ENCODE results near the gene ATF5.
"Not testable (repeated sequence)": the region's sequence is repeated elsewhere in the genome, so short reads cannot be mapped to it uniquely, and the experiment has no call there.

ATF5 gene

GRCh38 chr19:49923055-49924003, 5.7 kb upstream of the ATF5 start:
- H3K27me3 ChIP-seq (ENCODE audit: control insufficient read depth, insufficient read depth, low read length, poor library complexity, severe bottlenecking) = no peaks in the 10 kb centered on the region
- H3K9me3 ChIP-seq (ENCODE audit: control insufficient read depth, low read length) = no peaks in the 10 kb centered on the region
- peaks cover 19% of the 10 kb centered on the region for H3K4me1 ChIP-seq (ENCODE audit: control insufficient read depth, insufficient read depth, low read length)
- 93 to 94% methylated on average over 31 of the region's 31 CpGs for WGBS, 2 experiments
- H3K4me3 ChIP-seq (ENCODE audit: insufficient read depth, low read depth, low read length) = no peak overlapping the region
- peaks cover 23% of the 10 kb centered on the region for H3K36me3 ChIP-seq (ENCODE audit: control insufficient read depth, insufficient read depth, low read length)
- H3K27ac ChIP-seq (ENCODE audit: insufficient read depth, low read depth, low read length, poor library complexity, severe bottlenecking) = no peak overlapping the region

GRCh38 chr19:49924004-49924880, 4.8 kb upstream of the ATF5 start:
- WGBS, 2 experiments = 93% methylated on average over 25 of the region's 25 CpGs
- Histone ChIP-seq H3K27ac (ENCODE audit: insufficient read depth, low read depth, low read length, poor library complexity, severe bottlenecking) (no peak overlapping the region), H3K36me3 (ENCODE audit: control insufficient read depth, insufficient read depth, low read length) (peaks cover 23% of the 10 kb centered on the region)

DNA sequence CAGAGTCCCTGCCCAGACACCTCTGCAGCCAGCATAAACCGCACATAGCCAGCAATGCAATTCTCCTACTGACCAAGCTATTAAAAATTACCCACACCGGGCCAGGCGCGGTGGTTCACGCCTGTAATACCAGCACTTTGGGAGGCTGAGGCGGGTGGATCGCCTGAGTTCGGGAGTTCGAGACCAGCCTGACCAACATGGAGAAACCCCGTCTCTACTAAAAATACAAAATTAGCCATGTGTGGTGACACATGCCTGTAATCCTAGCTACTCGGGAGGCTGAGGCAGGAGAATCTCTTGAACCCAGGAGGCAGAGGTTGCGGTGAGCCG, 4.2 kb upstream of the ATF5 start:
- H3K27ac ChIP-seq (ENCODE audit: insufficient read depth, low read depth, low read length, poor library complexity, severe bottlenecking); H3K27me3 ChIP-seq (ENCODE audit: control insufficient read depth, insufficient read depth, low read length, poor library complexity, severe bottlenecking); H3K9me3 ChIP-seq (ENCODE audit: control insufficient read depth, low read length); H3K4me3 ChIP-seq (ENCODE audit: insufficient read depth, low read depth, low read length): not testable (repeated sequence)
- WGBS, 2 experiments = 94% methylated on average over 13 of the region's 13 CpGs
- peaks cover 23% of the 10 kb centered on the region for H3K36me3 ChIP-seq (ENCODE audit: control insufficient read depth, insufficient read depth, low read length)
- H3K4me1 ChIP-seq (ENCODE audit: control insufficient read depth, insufficient read depth, low read length) = peaks cover 19% of the 10 kb centered on the region

More at GRCh38 chr19:49924004-49924880, 4.8 kb upstream of the ATF5 start:
- H3K4me3 ChIP-seq (ENCODE audit: insufficient read depth, low read depth, low read length) = no peak overlapping the region
- H3K4me1 ChIP-seq (ENCODE audit: control insufficient read depth, insufficient read depth, low read length) = peaks cover 19% of the 10 kb centered on the region
- H3K27me3 ChIP-seq (ENCODE audit: control insufficient read depth, insufficient read depth, low read length, poor library complexity, severe bottlenecking) = no peaks in the 10 kb centered on the region
- H3K9me3 ChIP-seq (ENCODE audit: control insufficient read depth, low read length) = no peaks in the 10 kb centered on the region

GRCh38 chr19:49925486-49925885, 3.5 kb upstream of the ATF5 start:
- Histone ChIP-seq H3K27ac (ENCODE audit: insufficient read depth, low read depth, low read length, poor library complexity, severe bottlenecking) (no peak overlapping the region), H3K27me3 (ENCODE audit: control insufficient read depth, insufficient read depth, low read length, poor library complexity, severe bottlenecking) (no peaks in the 10 kb centered on the region), H3K9me3 (ENCODE audit: control insufficient read depth, low read length) (no peaks in the 10 kb centered on the region), H3K36me3 (ENCODE audit: control insufficient read depth, insufficient read depth, low read length) (peaks cover 23% of the 10 kb centered on the region), H3K4me1 (ENCODE audit: control insufficient read depth, insufficient read depth, low read length) (peaks cover 19% of the 10 kb centered on the region), H3K4me3 (ENCODE audit: insufficient read depth, low read depth, low read length) (no peak overlapping the region)
- WGBS, 2 experiments = 95 to 97% methylated on average over 5 of the region's 5 CpGs

GRCh38 chr19:49926515-49926914, 2.5 kb upstream of the ATF5 start:
- peaks cover 19% of the 10 kb centered on the region for H3K4me1 ChIP-seq (ENCODE audit: control insufficient read depth, insufficient read depth, low read length)
- H3K27me3 ChIP-seq (ENCODE audit: control insufficient read depth, insufficient read depth, low read length, poor library complexity, severe bottlenecking) = no peaks in the 10 kb centered on the region
- 94 to 98% methylated on average over 10 of the region's 10 CpGs for WGBS, 2 experiments
- no peaks in the 10 kb centered on the region for H3K9me3 ChIP-seq (ENCODE audit: control insufficient read depth, low read length)
- H3K27ac ChIP-seq (ENCODE audit: insufficient read depth, low read depth, low read length, poor library complexity, severe bottlenecking) = no peak overlapping the region
- H3K36me3 ChIP-seq (ENCODE audit: control insufficient read depth, insufficient read depth, low read length) = peaks cover 23% of the 10 kb centered on the region
- H3K4me3 ChIP-seq (ENCODE audit: insufficient read depth, low read depth, low read length) = no peak overlapping the region

DNA sequence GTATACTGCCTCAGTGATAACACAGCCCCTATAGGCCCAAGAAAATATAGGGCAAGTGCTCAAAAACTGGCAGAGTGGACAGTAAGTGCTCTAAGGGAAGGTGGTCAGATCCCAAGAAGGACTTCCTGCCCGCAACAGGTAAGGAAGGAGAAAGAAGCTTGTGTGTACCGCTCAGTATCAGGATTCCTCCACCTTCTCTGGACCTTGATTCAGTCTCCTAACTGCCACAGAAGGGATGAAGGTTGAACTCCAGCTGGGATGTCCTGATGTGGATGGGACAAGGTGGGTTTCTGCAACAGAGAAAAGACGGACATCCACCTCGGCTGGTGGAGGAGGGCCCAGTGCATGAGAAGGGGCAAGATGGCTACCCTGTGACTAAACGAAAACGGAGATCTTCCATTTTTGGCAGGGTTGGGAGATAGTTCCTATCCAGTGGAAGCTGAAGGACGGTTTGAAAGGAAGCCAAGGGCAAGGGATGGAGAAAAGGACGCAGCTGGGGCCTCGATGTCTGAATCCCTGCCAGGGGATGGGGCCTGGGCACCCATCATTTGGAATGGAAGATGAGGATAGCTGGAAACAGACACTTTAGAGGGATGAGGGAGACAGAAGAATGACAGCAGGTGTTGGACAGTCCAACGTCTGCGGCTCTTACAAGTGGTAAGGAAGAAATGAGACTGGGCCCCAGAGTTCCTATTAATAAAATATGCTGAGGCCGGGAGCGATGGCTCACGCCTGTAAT, 1.3 kb upstream of the ATF5 start:
- Histone ChIP-seq H3K27ac (ENCODE audit: insufficient read depth, low read depth, low read length, poor library complexity, severe bottlenecking) (no peak overlapping the region), H3K4me1 (ENCODE audit: control insufficient read depth, insufficient read depth, low read length) (peaks cover 15% of the 10 kb centered on the region), H3K36me3 (ENCODE audit: control insufficient read depth, insufficient read depth, low read length) (peaks cover 23% of the 10 kb centered on the region), H3K4me3 (ENCODE audit: insufficient read depth, low read depth, low read length) (peak overlapping the region; percentile 78), H3K27me3 (ENCODE audit: control insufficient read depth, insufficient read depth, low read length, poor library complexity, severe bottlenecking) (no peaks in the 10 kb centered on the region), H3K9me3 (ENCODE audit: control insufficient read depth, low read length) (no peaks in the 10 kb centered on the region)
- WGBS, 2 experiments = 92 to 93% methylated on average over 14 of the region's 14 CpGs

- Histone ChIP-seq H3K27me3 (ENCODE audit: control insufficient read depth, insufficient read depth, low read length, poor library complexity, severe bottlenecking) (no peaks in the 10 kb centered on the region), H3K4me3 (ENCODE audit: insufficient read depth, low read depth, low read length) (peak overlapping the region; percentile 78), H3K4me1 (ENCODE audit: control insufficient read depth, insufficient read depth, low read length) (peaks cover 10% of the 10 kb centered on the region), H3K36me3 (ENCODE audit: control insufficient read depth, insufficient read depth, low read length) (peaks cover 16% of the 10 kb centered on the region), H3K9me3 (ENCODE audit: control insufficient read depth, low read length) (no peaks in the 10 kb centered on the region), H3K27ac (ENCODE audit: insufficient read depth, low read depth, low read length, poor library complexity, severe bottlenecking) (peak overlapping the region; percentile 93)
- WGBS, 2 experiments = 3% methylated on average over 43 of the region's 43 CpGs
These were observed 842 bp downstream of the ATF5 start for GRCh38 chr19:49929611-49930482.

DNA sequence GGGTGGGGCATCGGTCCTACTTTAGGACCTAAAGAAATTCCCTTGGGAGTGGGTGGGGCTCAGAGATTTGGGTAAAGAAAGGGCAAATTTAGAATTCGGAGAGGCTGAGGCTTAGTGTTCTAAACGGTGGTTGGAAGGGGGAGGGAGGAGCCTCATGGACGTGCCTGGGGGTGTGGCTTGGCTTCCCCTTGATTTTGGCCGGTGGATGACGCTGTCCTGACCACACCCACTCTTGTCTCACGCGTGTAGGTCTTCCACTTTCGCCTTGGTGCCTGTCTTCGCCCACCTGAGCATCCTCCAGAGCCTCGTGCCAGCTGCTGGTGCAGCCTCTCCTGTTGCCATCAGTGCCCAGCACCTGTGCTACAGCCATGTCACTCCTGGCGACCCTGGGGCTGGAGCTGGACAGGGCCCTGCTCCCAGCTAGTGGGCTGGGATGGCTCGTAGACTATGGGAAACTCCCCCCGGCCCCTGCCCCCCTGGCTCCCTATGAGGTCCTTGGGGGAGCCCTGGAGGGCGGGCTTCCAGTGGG, 1.5 kb downstream of the ATF5 start:
- H3K27ac ChIP-seq (ENCODE audit: insufficient read depth, low read depth, low read length, poor library complexity, severe bottlenecking) = no peak overlapping the region
- peaks cover 16% of the 10 kb centered on the region for H3K36me3 ChIP-seq (ENCODE audit: control insufficient read depth, insufficient read depth, low read length)
- 67 to 72% methylated on average over 15 of the region's 15 CpGs for WGBS, 2 experiments
- H3K9me3 ChIP-seq (ENCODE audit: control insufficient read depth, low read length) = no peaks in the 10 kb centered on the region
- H3K27me3 ChIP-seq (ENCODE audit: control insufficient read depth, insufficient read depth, low read length, poor library complexity, severe bottlenecking) = no peaks in the 10 kb centered on the region
- peaks cover 10% of the 10 kb centered on the region for H3K4me1 ChIP-seq (ENCODE audit: control insufficient read depth, insufficient read depth, low read length)
- H3K4me3 ChIP-seq (ENCODE audit: insufficient read depth, low read depth, low read length) = peak overlapping the region; percentile 2

All from ectodermal cell (in vitro differentiated cells).